ENCODE measurements around the gene BRIX1. TPM values are rescaled to one million over a fixed set of nuclear protein-coding genes. Genes with fewer than 3 reads are reported as not detected.
A peak's percentile ranks its signal among the peaks of the same experiment; 100 is the strongest.

Gene BRIX1
- total RNA-seq, 2 donors from 2014 or later: 5.6 to 9.3 TPM

GRCh38 chr5:34897646-34898045 is 17.9 kb upstream of the BRIX1 start:
- H3K27me3 ChIP-seq: no peaks in the 10 kb centered on the region
- ATAC-seq (no peak), DNase-seq (no peak)
- H3K4me1 ChIP-seq: no peaks in the 10 kb centered on the region
- H3K9me3 ChIP-seq: no peaks in the 10 kb centered on the region
- no peaks in the 10 kb centered on the region for H3K36me3 ChIP-seq (replicated peaks in 1 of 2; ENCODE audit: insufficient read depth in 1 of 2, low read depth in 2 of 2)
- no peak overlapping the region for H3K4me3 ChIP-seq
- intact Hi-C loops (cut with DNase I): loop anchor here (5.0 kb wide), 2 partner anchors 375 to 420 kb away; no protein-coding TSS in a partner anchor
- TF ChIP-seq, protein P1, sequence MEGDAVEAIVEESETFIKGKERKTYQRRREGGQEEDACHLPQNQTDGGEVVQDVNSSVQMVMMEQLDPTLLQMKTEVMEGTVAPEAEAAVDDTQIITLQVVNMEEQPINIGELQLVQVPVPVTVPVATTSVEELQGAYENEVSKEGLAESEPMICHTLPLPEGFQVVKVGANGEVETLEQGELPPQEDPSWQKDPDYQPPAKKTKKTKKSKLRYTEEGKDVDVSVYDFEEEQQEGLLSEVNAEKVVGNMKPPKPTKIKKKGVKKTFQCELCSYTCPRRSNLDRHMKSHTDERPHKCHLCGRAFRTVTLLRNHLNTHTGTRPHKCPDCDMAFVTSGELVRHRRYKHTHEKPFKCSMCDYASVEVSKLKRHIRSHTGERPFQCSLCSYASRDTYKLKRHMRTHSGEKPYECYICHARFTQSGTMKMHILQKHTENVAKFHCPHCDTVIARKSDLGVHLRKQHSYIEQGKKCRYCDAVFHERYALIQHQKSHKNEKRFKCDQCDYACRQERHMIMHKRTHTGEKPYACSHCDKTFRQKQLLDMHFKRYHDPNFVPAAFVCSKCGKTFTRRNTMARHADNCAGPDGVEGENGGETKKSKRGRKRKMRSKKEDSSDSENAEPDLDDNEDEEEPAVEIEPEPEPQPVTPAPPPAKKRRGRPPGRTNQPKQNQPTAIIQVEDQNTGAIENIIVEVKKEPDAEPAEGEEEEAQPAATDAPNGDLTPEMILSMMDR (IDR thresholded peaks at IDR 0.05): no peak
- no peak for TF ChIP-seq POLR2A (IDR thresholded peaks at IDR 0.05)
- H3K27ac ChIP-seq: no peak overlapping the region

- Histone ChIP-seq H3K4me1 (no peaks in the 10 kb centered on the region), H3K4me3 (no peak overlapping the region), H3K27ac (no peak overlapping the region), H3K27me3 (no peaks in the 10 kb centered on the region), H3K9me3 (no peaks in the 10 kb centered on the region), H3K36me3 (replicated peaks in 1 of 2; ENCODE audit: insufficient read depth in 1 of 2, low read depth in 2 of 2) (no peaks in the 10 kb centered on the region)
- DNase-seq (peak; percentile 71 to 78 (median 74)), ATAC-seq (peak; percentile 94)
- intact Hi-C loops (cut with DNase I): loop anchor here (5.0 kb wide), 2 partner anchors 376 to 421 kb away; no protein-coding TSS in a partner anchor
- WGBS, 2 donors: 0% methylated on average over 3 of the region's 3 CpGs
- TF ChIP-seq POLR2A (IDR thresholded peaks at IDR 0.05): no peak
- TF ChIP-seq, protein P1 (IDR thresholded peaks at IDR 0.05): peak; percentile 81 to 90 (median 84)
Measured at GRCh38 chr5:34898258-34898895, 17.1 kb upstream of the BRIX1 start.

DNA sequence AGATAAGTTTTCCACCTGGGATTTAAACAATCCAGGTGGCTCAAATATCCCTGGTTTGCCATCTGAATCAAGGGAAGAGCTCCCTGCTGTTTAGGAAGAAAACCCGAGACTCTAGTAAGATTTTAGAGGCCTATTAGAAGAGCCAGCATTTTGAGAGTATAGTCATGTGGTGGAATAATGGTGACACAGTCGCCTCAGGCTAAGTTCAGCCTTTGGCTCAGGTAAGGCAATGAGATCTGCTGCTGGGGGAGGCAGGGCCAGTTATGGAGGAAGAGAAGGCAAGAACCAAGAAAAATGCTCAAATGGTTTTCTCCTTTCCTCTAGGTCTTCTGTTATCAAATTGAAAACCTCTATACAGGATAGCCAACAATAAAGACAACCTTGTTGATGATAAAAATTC is 16.4 kb upstream of the BRIX1 start:
- H3K4me1 ChIP-seq: no peaks in the 10 kb centered on the region
- DNase-seq (no peak), ATAC-seq (no peak)
- H3K27me3 ChIP-seq: no peaks in the 10 kb centered on the region
- H3K27ac ChIP-seq: no peak overlapping the region
- 90 to 93% methylated on average over 2 of the region's 2 CpGs for WGBS, 2 donors
- TF ChIP-seq, protein P1 (IDR thresholded peaks at IDR 0.05): no peak
- TF ChIP-seq POLR2A (IDR thresholded peaks at IDR 0.05): no peak
- no peaks in the 10 kb centered on the region for H3K36me3 ChIP-seq (replicated peaks in 1 of 2; ENCODE audit: insufficient read depth in 1 of 2, low read depth in 2 of 2)
- H3K4me3 ChIP-seq: no peak overlapping the region
- H3K9me3 ChIP-seq: no peaks in the 10 kb centered on the region
- intact Hi-C loops (cut with DNase I): loop anchor here (5.0 kb wide), 2 partner anchors 377 to 422 kb away; no protein-coding TSS in a partner anchor

- no peaks in the 10 kb centered on the region for H3K4me1 ChIP-seq
- no peaks in the 10 kb centered on the region for H3K36me3 ChIP-seq (replicated peaks in 1 of 2; ENCODE audit: insufficient read depth in 1 of 2, low read depth in 2 of 2)
- H3K9me3 ChIP-seq: no peaks in the 10 kb centered on the region
- intact Hi-C loops (cut with DNase I): no loop called here
- TF ChIP-seq, protein P1 (IDR thresholded peaks at IDR 0.05): no peak
- TF ChIP-seq POLR2A (IDR thresholded peaks at IDR 0.05): no peak
- no peak overlapping the region for H3K4me3 ChIP-seq
- no peak for DNase-seq
- no peak for ATAC-seq
- no peak overlapping the region for H3K27ac ChIP-seq
- WGBS, 2 donors: 83 to 88% methylated on average over 6 of the region's 6 CpGs
- no peaks in the 10 kb centered on the region for H3K27me3 ChIP-seq
Measured at GRCh38 chr5:34900652-34901051, 14.9 kb upstream of the BRIX1 start.

DNA sequence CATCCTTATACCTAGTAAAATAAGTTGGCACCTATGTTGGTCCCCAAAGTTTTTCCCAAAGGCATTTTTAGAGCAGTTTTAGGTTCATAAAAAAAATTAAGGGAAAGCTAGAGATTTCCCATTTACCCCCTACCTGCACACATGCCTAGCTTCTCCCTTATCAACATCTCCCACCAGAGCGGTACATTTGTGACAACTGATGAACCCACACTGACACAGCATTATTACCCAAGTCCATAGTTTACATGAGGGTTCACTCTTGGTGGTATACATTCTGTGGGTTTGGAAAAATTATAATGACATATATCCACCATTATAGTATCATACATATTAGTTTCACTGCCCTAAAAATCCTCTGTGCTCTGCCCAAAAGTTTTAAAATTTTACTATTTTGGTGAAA is 12.3 kb upstream of the BRIX1 start:
- intact Hi-C loops (cut with DNase I): no loop called here
- no peaks in the 10 kb centered on the region for H3K27me3 ChIP-seq
- no peak overlapping the region for H3K4me3 ChIP-seq
- 82 to 93% methylated on average over 1 of the region's 1 CpG for WGBS, 2 donors
- no peaks in the 10 kb centered on the region for H3K9me3 ChIP-seq
- ATAC-seq (no peak), DNase-seq (no peak)
- TF ChIP-seq, protein P1 (IDR thresholded peaks at IDR 0.05): no peak
- TF ChIP-seq POLR2A (IDR thresholded peaks at IDR 0.05): no peak
- H3K36me3 ChIP-seq (replicated peaks in 1 of 2; ENCODE audit: insufficient read depth in 1 of 2, low read depth in 2 of 2): peaks cover 0 to under 1% of the 10 kb centered on the region in 2 donors
- no peaks in the 10 kb centered on the region for H3K4me1 ChIP-seq
- no peak overlapping the region for H3K27ac ChIP-seq

Measured in body of pancreas (tissue), 4 donors.